Suprapubic skin (tissue), 4 donors: ENCODE measurements around the gene DALRD3.

ENCODE experiments used
- EP300 ChIP-seq: sonication (generic); formaldehyde crosslinking; IDR thresholded peaks from one replicate; pipeline ENCODE4 v1.6.1; 2017; ENCODE audit warnings: antibody characterized with exemption
- POLR2AphosphoS5 ChIP-seq, 3 donors: sonication (generic); formaldehyde crosslinking; IDR thresholded peaks; one replicate each; pipeline ENCODE4 v1.6.1; 2017; ENCODE audit warnings: antibody characterized with exemption in 3 of 3
- TF ChIP-seq, protein P1 (sequence below), 2 donors: fragments of 200-600 bp in 1 of 2; fragments of 450-650 bp in 1 of 2; sonication (generic) in 1 of 2; IDR thresholded peaks; one replicate each; pipeline ENCODE4 v1.5.1; 2016 to 2019; ENCODE audit warnings: antibody characterized with exemption in 2 of 2, mild to moderate bottlenecking in 1 of 2, moderate library complexity in 1 of 2

DNA sequence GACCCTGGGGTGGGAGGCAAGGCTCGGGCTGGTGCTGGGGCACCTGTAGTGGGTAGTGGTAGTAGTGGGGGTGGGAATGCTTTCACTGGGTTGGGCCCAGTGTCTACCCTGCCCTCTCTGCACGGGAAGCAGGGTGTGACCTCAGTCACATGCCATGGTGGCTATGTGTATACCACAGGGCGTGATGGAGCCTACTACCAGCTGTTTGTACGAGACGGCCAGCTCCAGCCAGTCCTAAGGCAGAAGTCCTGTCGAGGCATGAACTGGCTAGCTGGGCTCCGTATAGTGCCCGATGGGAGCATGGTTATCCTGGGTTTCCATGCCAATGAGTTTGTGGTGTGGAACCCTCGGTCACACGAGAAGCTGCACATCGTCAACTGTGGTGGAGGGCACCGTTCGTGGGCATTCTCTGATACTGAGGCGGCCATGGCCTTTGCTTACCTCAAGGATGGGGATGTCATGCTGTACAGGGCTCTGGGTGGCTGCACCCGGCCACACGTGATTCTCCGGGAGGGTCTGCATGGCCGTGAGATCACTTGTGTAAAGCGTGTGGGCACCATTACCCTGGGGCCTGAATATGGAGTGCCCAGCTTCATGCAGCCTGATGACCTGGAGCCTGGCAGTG, 5.2 kb downstream of the DALRD3 start:
- TF ChIP-seq, protein P1, sequence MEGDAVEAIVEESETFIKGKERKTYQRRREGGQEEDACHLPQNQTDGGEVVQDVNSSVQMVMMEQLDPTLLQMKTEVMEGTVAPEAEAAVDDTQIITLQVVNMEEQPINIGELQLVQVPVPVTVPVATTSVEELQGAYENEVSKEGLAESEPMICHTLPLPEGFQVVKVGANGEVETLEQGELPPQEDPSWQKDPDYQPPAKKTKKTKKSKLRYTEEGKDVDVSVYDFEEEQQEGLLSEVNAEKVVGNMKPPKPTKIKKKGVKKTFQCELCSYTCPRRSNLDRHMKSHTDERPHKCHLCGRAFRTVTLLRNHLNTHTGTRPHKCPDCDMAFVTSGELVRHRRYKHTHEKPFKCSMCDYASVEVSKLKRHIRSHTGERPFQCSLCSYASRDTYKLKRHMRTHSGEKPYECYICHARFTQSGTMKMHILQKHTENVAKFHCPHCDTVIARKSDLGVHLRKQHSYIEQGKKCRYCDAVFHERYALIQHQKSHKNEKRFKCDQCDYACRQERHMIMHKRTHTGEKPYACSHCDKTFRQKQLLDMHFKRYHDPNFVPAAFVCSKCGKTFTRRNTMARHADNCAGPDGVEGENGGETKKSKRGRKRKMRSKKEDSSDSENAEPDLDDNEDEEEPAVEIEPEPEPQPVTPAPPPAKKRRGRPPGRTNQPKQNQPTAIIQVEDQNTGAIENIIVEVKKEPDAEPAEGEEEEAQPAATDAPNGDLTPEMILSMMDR (IDR thresholded peaks at IDR 0.05), result no peak
- TF ChIP-seq POLR2AphosphoS5 (IDR thresholded peaks at IDR 0.05) (no peak), EP300 (no peak)
